Kidney epithelial cell (primary cell): Measurements from ENCODE around the gene INS. TPM values are rescaled to one million over a fixed set of nuclear protein-coding genes. Genes with fewer than 3 reads are reported as not detected.

Experiments used
- DNase-seq: peaks from one replicate; pipeline ENCODE4 v3.0.0-alpha.2; 2010; ENCODE audit warnings: low read depth
- H3K27me3 ChIP-seq: 2 replicates; pipeline ENCODE4 v1.6.0; 2011; ENCODE audit warnings: low read length; ENCODE audit not compliant: control insufficient read depth, insufficient read depth
- H3K36me3 ChIP-seq: 2 replicates; pipeline ENCODE4 v1.5.1; 2011; ENCODE audit warnings: low read length; ENCODE audit not compliant: control insufficient read depth, insufficient read depth
- H3K4me3 ChIP-seq: 2 replicates; pipeline ENCODE4 v1.5.1; 2011; ENCODE audit warnings: low read depth, mild to moderate bottlenecking, control low read depth, low read length
- total RNA-seq: library from RNA; depleted of rRNA; stranded (reverse); fragments of >200 nt; gene quantifications from 2 replicates; pipeline ENCODE4 v1.2.3, GENCODE V29; 2015
- TF ChIP-seq, protein P1 (sequence below): IDR thresholded peaks from 2 replicates; pipeline ENCODE4 v1.5.1; 2011; ENCODE audit warnings: mild to moderate bottlenecking, moderate library complexity, low read length, control low read depth, inconsistent platforms; ENCODE audit not compliant: insufficient read depth, poor library complexity, severe bottlenecking

INS gene
- total RNA-seq, 1 donor from 2014 or later = not detected

DNA sequence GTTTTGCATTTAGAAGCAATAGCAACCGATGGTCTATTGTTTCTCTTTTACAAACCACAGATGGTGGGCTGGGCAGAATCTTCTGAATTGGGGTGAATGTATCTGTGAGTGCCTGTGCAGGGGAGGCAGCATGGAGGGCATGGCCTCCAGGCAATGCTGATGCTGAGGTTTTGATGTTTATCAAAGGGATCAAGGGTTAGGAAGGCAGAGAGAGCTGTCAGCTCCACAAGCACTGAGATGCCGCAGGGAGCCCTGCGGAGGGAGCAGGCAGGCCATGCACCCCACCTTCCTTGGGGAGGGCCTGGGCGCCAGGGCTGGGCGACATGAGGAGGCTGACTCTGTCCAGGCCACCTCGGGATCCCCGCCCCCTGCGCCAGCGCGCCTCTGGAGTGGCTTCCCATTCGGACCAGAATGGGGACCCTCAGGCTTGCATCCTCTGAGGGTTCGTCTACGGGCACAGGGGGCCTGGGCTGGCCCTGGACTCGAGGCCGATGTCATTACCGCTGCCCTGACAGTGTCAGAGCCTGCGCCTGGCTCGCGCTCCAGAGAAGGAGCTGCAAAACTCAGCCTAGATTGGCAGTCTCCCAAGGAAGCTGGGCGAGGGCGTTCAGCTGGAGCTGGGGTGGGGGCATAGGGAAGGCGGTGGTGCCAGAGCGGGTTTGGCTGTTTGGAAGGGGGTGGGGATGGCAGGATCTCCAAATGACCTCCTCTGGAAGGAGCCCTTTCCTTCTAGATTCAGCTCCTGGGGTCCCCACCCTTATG, 24.5 kb upstream of the INS start:
- no peak overlapping the region for H3K4me3 ChIP-seq
- DNase-seq = no peak
- TF ChIP-seq, protein P1, sequence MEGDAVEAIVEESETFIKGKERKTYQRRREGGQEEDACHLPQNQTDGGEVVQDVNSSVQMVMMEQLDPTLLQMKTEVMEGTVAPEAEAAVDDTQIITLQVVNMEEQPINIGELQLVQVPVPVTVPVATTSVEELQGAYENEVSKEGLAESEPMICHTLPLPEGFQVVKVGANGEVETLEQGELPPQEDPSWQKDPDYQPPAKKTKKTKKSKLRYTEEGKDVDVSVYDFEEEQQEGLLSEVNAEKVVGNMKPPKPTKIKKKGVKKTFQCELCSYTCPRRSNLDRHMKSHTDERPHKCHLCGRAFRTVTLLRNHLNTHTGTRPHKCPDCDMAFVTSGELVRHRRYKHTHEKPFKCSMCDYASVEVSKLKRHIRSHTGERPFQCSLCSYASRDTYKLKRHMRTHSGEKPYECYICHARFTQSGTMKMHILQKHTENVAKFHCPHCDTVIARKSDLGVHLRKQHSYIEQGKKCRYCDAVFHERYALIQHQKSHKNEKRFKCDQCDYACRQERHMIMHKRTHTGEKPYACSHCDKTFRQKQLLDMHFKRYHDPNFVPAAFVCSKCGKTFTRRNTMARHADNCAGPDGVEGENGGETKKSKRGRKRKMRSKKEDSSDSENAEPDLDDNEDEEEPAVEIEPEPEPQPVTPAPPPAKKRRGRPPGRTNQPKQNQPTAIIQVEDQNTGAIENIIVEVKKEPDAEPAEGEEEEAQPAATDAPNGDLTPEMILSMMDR = no peak
- no peaks in the 10 kb centered on the region for H3K36me3 ChIP-seq
- H3K27me3 ChIP-seq = peaks cover 6% of the 10 kb centered on the region

DNA sequence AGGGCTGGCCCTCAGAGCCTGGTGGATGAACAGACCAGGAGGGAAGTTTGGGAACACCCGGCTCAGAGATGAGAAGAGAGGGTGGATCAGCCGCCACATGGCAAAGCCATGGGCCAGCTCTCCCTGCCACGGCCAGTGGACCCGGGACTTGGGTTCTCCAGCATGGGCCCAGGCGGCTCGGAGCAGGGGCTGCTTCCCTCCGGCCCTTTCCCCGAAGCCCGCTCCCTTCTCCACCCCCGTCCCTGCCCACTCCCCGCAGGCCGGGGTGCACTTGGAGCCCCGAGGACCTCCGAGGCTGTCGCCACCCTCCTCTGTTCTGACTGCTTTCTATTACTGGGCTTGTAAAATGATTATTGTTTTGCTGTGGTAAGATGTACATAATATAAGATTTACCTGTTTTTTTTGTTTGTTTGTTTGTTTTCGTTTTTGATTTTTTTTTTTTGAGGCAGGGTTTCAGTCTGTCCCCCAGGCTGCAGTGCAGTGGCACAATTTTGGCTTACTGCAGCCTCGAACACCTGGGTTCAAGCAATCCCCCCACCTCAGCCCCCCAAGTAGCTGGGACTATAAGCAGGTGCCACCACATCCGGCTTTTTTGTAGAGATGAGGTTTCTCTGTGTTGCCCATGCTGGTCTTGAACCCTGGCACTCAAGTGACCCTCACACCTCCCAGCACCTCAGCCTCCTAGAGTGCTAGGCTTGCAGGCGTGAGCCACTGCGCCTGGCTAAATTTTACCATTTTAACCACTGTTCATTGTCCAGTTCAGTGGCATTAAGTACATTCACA, 21.9 kb upstream of the INS start:
- TF ChIP-seq, protein P1 = no peak
- Histone ChIP-seq H3K27me3 (peaks cover 2% of the 10 kb centered on the region), H3K4me3 (no peak overlapping the region), H3K36me3 (no peaks in the 10 kb centered on the region)
- no peak for DNase-seq

DNA sequence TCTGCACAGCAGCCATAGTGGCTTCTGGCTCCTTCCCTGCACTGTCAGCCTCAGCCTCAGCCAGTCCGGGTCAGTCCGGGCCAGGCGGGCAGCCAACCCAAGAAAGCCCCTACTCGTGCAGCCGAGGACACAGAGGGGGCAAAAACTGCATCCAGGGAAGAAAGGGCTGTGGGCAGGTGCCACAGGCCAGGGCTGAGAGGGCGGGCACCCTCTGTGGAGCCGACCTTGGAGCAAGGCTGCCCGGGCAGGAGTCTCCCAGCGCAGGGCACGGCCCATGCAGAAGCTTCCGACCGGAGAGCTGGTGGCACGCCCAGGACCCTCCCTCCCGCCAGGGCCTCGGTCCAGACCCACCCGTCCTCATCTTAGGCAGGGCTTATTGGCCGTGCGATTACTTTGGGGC, 21.1 kb upstream of the INS start:
- Histone ChIP-seq H3K36me3 (no peaks in the 10 kb centered on the region), H3K27me3 (no peaks in the 10 kb centered on the region), H3K4me3 (no peak overlapping the region)
- TF ChIP-seq, protein P1 = no peak
- DNase-seq = no peak

DNA sequence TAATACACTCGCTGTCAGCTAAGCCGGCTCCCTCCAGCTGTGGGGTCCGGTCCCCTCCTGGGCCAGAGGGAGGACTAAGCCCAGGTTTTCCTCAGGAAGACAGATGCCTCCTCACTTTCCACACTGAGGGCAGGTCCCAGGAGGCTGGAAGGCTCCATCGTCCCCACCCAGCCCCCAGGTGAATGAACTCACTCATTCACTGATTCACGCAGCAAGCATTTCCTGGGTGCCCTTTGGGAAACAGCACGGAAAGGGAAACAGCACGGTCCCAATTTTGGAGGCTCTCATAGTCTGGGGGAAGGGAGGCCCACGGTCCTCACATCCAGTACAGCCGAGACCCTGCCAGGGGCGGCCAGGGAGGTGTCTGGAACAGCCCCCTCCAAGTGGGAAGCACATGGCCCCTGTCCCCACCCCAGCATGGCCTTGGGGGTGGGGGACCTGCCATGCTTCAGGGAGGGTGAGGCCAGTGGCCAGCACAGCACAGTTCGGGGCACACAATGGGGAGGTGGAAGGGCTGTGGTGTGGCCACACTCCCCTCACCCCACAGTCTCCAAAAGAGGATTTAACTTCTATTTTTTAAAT, 19.9 kb upstream of the INS start:
- no peaks in the 10 kb centered on the region for H3K36me3 ChIP-seq
- H3K27me3 ChIP-seq = no peaks in the 10 kb centered on the region
- no peak overlapping the region for H3K4me3 ChIP-seq
- TF ChIP-seq, protein P1 = no peak
- no peak for DNase-seq

DNA sequence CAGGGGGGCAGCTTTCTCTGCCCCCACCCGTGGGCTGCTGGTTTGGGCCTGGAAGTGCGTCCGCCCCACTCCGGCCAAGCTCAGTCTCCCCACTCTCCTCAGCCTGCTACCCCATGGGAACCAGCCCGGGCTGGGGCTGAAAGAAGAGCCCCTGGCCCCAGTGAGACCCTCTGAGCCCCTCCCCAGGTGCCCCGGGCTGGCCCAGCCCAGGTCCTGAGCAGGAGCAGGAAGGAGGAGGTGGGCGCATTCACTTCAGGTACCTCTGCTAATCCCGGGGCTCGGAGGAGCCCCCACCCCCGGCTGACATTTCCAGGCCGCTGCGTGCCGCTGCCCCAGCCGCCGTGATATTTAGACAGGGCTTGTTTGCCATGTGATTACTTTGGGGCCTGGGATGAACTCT, 19.3 kb upstream of the INS start:
- TF ChIP-seq, protein P1 = no peak
- Histone ChIP-seq H3K36me3 (no peaks in the 10 kb centered on the region), H3K27me3 (no peaks in the 10 kb centered on the region), H3K4me3 (no peak overlapping the region)
- no peak for DNase-seq
